Thyroid gland (tissue), 4 donors: ENCODE measurements around the gene WNK1.

ENCODE experiments used
- CTCF ChIP-seq, 6 experiments: fragments of 200-600 bp in 3 of 6; fragments of 450-650 bp in 3 of 6; sonication (generic) in 3 of 6; IDR thresholded peaks; one replicate each; pipeline ENCODE4 v1.5.1; 2016 to 2019; ENCODE audit warnings: antibody characterized with exemption in 6 of 6, mild to moderate bottlenecking in 2 of 6, inconsistent platforms in 1 of 6, moderate library complexity in 1 of 6
- POLR2A ChIP-seq, 2 donors: fragments of 450-650 bp; IDR thresholded peaks; one replicate each; pipeline ENCODE4 v1.6.1; 2017; ENCODE audit warnings: antibody characterized with exemption in 2 of 2, mild to moderate bottlenecking in 2 of 2, moderate library complexity in 1 of 2

- TF ChIP-seq CTCF (IDR thresholded peaks at IDR 0.05) = no peak
- TF ChIP-seq POLR2A (IDR thresholded peaks at IDR 0.05) = no peak
These were observed 164.5 kb downstream of the WNK1 start for GRCh38 chr12:916712-917445.
